Activated T-cell treated with anti-CD3 and anti-CD28 coated beads for 24 hours (primary cell): Measurements from ENCODE around the gene TRIM33.

Experiments
- DNase-seq: peaks from one replicate; pipeline ENCODE4 v3.0.0-alpha.2; 2020; ENCODE audit warnings: low read depth

Gene TRIM33

DNA sequence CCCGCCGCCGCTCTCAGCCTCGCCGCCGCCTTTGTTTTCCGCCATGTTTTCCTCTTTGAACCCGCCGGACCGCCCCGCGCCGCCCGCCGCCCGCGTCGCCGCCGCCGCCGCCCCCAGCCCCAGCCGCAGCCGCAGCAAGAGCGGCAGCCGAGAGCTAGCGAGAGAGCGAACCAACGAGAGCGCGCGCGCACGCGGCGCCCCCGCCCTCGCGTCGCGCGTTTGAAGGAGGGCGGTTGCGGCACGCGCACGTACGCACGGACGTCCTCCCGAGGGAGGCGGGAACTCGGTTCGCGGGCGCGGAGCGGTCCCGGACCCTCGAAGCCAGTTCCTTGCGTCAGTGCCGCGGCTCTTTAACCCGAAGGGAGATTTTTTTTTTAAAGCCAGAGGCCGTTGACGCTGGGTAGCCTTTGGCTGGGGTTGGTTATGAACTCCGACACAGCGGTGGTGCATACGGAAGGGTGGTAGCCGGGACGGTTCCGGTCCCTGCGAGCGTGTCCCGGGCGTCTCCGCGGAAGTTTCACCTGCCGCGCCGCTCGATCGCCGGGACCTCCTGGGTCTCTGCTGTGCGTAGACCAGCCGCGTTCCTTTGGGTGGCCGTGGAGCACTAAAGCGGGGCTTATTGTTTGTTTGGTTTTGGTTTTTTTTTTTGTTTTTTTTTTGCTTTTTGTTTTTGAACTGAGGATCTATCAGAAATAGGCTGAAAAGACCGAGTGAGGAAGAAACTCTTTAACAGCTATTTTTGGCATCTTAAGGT lies at the start of gene TRIM33:
Gene TRIM33, minus strand, starts transcription at position 172 of the 754 bp plus-strand sequence. Its CDS starts 127 bp downstream, at position 45.
- peak; percentile 88 for DNase-seq

DNA sequence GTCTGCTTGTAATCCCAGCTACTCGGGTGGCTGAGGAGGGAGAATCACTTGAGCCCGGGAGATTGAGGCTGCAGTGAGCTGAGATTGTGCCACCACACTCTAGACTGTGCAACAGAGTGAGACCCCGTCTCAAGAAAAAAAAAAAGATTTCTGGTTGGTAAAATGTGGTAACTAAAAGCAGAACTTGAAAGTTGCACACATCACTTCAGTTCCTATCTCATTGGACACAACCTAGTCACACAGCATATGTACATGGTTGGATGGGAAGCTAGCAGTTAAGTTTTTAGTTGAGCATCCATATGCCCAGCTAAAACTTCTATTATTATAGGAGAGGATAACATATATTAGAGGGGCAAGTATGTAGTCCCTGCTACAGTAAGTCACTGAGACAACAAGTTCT lies 48.4 kb upstream of the TRIM33 start:
- DNase-seq, result no peak

- no peak for DNase-seq
Observed at GRCh38 chr1:114558544-114558943, 47.5 kb upstream of the TRIM33 start.

DNA sequence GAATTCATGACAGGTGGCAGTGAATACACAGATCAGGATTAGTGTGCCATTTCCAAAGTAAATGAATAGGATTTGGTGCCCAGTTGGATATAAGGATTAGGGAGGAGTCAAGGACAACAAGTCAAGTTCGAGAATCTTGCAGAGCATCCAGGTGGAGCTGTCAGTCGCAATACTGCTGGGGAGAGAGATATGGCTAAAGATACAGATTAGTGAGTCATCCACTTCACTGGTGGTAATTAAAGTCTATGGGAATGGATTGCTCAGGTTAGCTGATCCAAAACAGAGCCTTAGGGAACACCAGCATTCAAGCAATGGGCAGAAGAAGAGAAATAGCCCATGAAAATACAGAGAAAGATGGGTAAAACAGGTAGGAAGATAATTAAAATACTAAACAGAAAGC lies 43.6 kb upstream of the TRIM33 start:
- no peak for DNase-seq

DNA sequence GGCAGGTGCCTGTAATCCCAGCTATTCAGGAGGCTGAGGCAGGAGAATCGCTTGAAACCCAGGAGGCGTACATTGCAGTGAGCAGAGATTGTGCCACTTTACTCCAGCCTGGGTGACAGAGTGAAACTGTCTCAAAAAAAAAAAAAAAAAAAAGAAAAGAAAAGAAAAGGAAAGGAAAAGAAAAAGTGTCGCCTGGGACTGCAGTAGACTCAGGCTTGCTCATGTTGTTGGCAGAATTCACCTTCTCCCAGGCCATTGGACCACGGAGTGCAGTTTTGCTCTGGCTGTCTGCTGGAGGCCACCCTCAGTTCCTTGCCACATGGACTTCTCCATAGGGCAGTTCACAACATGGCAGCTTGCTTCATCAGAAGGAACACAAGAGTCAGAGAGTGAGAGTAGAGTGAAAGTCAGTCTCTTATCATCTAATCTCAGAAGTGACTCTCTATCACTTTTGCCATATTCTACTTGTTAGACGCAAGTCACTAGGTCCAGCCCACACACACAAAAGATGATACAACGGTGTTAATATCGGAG lies 41.2 kb upstream of the TRIM33 start:
- no peak for DNase-seq

DNA sequence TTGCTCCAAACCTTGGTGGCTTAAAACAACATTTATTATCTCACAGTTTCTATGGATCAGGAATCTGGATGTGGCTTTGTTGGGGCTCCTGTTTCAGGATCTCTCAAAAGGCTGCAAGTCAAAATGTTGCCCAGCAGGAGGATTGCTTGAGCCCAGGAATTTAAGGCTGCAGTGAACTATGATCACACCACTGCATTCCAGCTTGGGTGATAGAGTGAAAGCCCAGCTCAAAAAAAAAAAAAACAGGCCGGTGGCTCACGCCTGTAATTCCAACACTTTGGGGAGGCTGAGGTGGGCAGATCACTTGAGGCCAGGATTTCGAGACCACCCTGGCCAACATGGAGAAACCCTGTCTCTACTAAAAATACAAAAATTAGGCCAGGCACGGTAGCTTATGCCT lies 40.4 kb upstream of the TRIM33 start:
- no peak for DNase-seq

DNA sequence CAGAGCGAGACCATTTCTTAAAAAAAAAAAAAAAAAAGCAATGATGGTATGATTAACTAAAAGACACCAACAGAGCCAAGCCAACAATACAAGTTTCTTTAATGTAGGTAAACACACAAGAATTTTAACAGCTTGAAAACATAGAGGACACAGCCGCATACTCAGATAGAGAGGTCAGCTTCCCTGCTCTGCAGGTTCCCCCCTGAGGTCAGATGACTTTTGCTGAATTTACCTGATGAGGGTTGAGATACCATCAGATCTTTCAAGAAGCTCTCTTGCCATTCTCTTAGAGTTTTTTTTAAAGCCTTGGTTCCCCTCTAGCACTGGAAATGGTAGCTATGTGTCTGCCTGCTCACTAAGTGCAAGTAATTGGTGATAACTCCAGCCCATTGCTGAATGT lies 39.3 kb upstream of the TRIM33 start:
- no peak for DNase-seq

DNA sequence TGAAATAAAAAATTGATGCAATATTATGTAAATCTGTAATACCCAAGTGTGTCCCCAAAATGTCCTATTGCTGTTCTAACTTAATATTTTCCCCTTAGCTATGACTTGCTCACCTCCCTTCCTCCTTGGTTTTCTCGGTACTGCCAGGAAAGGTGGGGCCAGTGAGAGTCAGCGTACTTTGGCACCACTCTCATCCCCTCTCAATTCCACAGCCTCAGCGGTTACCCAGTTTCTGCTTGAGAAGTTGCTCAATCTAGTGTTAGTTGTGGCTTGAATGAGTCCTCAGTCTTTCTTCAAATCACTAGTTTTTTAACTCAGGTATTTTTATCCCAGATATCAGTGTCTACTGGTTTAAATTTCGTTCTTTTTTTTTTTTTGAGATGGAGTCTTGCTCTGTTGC lies 38.1 kb upstream of the TRIM33 start:
- DNase-seq, result no peak

DNA sequence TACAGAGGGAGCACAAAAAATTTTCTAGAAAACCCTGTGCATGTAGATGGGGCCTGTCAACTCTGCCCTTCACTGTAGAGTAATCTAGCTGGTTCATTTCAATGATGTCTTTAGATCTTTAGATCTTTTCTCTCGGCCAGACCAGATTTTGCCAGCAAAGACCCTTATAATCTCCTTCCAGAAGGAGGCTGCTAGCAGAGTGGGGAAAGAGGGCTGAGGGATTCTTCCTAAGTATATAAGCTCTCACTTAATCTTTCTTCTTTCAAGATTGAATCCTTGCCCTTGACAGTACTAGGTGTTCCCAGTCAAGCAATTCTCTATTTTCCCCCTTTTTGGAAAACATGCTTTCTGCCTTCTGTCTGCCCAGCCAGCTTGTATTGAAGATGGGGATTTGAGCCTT lies 36.1 kb upstream of the TRIM33 start:
- DNase-seq, result no peak

DNA sequence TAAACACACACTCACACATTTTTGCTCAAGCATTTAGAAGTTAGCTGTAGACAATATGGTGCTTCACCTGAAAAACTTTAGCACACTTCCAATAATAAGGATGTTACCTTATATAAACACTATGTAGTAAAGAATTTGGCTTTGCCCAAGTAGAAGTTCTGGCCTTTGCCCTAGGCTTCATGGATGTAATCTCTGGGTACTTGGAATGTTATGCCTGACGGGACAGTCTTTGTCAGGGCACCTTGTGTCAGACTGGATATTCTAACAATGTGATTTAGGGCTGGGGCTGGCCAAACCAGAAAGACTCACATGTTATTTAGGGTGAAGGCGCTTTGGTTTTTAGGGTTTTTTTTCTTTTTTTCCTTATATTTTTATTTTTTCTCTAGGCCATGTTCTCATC lies 34.8 kb upstream of the TRIM33 start:
- no peak for DNase-seq

- no peak for DNase-seq
Observed at GRCh38 chr1:114545315-114545714, 34.3 kb upstream of the TRIM33 start.

GRCh38 chr1:114540821-114541220 lies 29.8 kb upstream of the TRIM33 start:
- DNase-seq, result no peak

DNA sequence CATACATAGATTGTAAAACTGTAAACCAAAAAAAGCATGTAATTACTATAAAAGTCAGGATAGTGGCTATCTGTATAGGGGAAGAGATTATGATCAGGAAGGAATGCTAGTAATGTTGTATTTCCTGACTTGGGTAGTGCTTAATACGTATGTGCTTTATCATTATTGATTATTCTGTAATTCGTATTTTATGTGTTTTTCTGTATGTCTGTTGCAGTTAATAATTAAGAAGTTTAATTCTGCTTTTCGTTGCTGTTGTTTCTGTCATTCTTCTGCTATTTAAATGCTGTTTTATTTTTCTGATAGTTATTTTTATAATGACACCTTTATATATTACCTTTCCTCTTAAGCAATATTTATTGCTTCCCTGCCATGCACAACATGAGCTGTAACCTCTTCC lies 29.3 kb upstream of the TRIM33 start:
- no peak for DNase-seq

GRCh38 chr1:114536043-114536442 lies 25.0 kb upstream of the TRIM33 start:
- no peak for DNase-seq

DNA sequence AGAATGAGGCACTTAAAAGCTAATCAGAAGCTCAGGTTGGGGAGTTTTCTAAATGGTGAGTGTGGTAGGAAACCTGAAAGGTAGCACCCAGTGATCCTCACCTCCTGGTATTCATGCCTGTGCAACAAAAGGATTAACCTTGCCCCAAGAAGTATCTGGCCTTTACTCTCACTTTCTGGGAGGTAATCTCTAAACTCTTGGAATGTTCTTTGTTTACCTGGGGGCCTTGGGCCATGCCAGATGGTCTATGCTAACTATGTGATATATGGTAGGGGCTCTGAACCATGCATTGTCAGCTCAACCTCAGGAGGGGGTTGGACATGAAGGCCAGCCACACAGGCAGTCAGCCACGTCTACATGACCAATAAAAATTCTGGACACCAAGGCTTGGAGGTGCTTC lies 24.4 kb upstream of the TRIM33 start:
- no peak for DNase-seq

- no peak for DNase-seq
Observed at GRCh38 chr1:114531094-114531493, 20.1 kb upstream of the TRIM33 start.

- no peak for DNase-seq
Observed at GRCh38 chr1:114530224-114530623, 19.2 kb upstream of the TRIM33 start.

DNA sequence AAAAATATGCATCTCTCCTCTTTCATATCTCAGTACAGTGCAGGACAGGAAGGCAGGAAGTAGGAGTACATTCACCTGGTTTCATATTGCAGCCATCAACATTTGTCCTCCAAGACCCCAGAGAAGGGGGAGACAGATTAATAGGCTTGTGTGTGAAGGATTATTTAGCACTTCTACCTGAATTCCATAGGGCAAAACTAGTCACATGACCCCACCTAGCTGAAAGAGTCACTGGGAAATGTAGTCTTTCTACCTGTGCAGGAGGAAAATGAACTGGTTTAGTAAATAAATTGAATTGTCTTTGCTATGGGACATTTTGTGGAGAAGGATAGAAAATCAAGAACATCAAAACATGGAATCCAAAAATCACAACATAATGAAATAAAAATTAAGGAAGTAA lies 13.9 kb upstream of the TRIM33 start:
- DNase-seq, result no peak

- no peak for DNase-seq
Observed at GRCh38 chr1:114522264-114522575, 11.2 kb upstream of the TRIM33 start.

DNA sequence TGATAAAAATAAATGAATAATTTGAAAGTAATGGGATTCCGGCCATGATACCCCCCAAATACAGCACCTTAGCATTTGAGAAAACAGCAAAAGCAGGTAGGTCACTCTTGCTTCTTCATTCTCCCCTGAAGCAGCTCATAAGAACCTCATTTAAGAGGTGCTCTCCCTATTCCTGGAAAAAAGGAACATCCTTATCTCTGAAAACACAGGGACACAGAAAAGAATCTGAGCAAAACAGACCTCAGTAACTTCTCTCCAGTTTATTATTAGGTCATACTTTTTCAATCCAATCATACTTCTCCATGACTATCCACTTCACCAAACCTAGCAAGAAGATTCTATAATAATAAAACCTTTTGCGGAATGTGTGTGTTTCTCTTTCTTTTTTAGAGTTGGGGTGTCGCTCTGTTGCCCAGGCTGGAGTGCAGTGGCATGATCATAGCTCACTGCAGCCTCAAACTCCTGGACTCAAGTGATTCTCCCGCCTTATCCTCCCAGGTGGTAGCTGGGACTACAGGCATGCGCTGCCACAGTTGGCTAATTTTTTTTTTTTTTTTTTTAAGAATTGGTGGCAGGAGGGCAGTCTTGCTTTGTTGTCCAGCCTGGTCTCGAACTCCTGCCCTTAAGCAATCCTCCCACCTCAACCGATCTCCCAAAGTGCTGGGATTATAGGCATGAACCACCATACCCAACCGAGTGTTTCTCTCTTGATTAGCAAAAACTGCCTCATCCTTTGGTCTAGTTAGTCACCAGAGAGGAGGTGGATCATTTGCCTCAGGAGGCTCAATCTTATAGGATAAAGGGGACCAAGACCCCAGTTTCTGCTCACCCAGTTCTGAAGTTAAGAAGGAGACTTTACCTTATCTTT lies 10.6 kb upstream of the TRIM33 start:
- DNase-seq, result no peak

DNA sequence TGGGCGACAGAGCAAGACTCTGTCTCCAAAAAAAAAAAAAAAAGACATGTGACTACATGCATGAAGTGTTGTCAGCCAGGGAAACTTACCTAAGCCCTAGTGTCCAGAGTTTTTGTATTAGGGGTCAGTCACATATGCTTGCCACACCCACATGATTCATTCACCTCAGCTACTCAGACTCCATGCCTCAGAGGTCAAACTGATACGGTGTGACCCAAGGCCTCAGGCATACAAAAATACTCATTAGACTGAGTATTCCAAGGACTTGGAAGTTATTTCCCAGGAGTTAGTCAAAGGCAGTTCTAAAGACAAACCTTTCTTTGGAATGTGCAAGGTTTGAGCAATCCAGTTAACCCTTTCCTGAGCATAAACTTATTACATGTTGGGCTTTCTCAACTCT lies 6.3 kb upstream of the TRIM33 start:
- no peak for DNase-seq

DNA sequence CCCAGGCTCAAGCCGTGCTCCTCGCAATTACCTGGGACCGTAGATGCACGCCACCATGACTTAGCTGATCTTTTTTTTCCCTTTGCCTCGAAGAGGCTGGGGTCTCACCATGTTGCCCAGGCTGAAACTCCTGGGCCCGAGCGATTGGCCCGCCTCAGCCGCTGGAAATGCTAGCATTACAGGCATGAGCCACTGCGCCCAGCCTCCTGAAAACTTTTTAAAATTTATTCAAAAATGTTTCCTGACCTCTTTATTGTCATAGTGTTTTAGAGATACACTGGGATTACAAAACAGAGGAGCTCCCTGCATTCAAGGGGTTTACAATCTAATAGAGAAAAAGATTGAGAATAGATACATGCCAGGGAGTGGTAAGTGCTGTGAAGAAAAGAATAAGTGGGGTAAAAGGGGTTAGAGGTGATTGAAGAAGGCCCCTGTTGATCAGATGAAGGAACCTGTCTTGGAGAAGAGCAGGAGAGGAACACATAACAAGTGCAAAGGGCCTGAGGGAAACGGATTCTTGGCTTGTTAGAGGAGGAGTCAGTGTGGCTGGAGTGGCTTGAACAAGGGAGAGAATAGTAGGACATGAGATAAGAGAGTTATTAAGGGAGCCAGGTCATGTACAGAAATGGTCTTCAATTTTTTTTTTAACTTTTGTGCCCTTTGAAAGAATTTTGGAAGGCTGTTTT lies 1.7 kb upstream of the TRIM33 start:
- DNase-seq, result no peak
